Measurements from ENCODE around the gene RTF1.

Gene RTF1

GRCh38 chr15:41407341-41407740 lies 9.6 kb upstream of the RTF1 start:
- H3K79me2 ChIP-seq (ENCODE audit: insufficient read depth, low read depth): 0 out of 2 replicates have a peak, but pooled peaks cover 8% of the 10 kb centered on the region

GRCh38 chr15:41408234-41408641 lies 8.7 kb upstream of the RTF1 start:
- H3K27ac ChIP-seq: no peak overlapping the region

More at GRCh38 chr15:41407341-41407740, 9.6 kb upstream of the RTF1 start:
- Histone ChIP-seq H3K9ac (no peak overlapping the region), H3K36me3 (ENCODE audit: insufficient read depth) (no peaks in the 10 kb centered on the region), H3K27ac (no peak overlapping the region), H2AFZ (ENCODE audit: low read depth) (no peak overlapping the region), H3K4me1 (ENCODE audit: low read depth, poor library complexity, severe bottlenecking) (peaks cover 4% of the 10 kb centered on the region), H4K20me1 (ENCODE audit: insufficient read depth) (no peaks in the 10 kb centered on the region), H3K4me2 (no peak overlapping the region), H3K27me3 (ENCODE audit: insufficient read depth, low read depth) (no peaks in the 10 kb centered on the region), H3K4me3 (IDR thresholded peaks at IDR 0.05; ENCODE audit: insufficient read depth, low read depth, low read length) (no peak overlapping the region)
- TF ChIP-seq CTCF (conservative IDR thresholded peaks at IDR 0.05; ENCODE audit: low read depth, low read length): no peak

GRCh38 chr15:41411031-41411430 lies 5.9 kb upstream of the RTF1 start:
- no peaks in the 10 kb centered on the region for H4K20me1 ChIP-seq (ENCODE audit: insufficient read depth)
- peaks cover 4% of the 10 kb centered on the region for H3K4me1 ChIP-seq (ENCODE audit: low read depth, poor library complexity, severe bottlenecking)
- H3K79me2 ChIP-seq (ENCODE audit: insufficient read depth, low read depth): peaks cover 5% of the 10 kb centered on the region; the same call in 1 of the 2 replicates
- no peak overlapping the region for H3K4me2 ChIP-seq
- H3K9ac ChIP-seq: no peak overlapping the region
- no peak for TF ChIP-seq CTCF (conservative IDR thresholded peaks at IDR 0.05; ENCODE audit: low read depth, low read length)
- H3K4me3 ChIP-seq (IDR thresholded peaks at IDR 0.05; ENCODE audit: insufficient read depth, low read depth, low read length): no peak overlapping the region
- no peak overlapping the region for H2AFZ ChIP-seq (ENCODE audit: low read depth)
- H3K36me3 ChIP-seq (ENCODE audit: insufficient read depth): no peaks in the 10 kb centered on the region
- H3K27ac ChIP-seq: no peak overlapping the region
- H3K27me3 ChIP-seq (ENCODE audit: insufficient read depth, low read depth): no peaks in the 10 kb centered on the region

More at GRCh38 chr15:41408234-41408641, 8.7 kb upstream of the RTF1 start:
- Histone ChIP-seq H3K4me1 (ENCODE audit: low read depth, poor library complexity, severe bottlenecking) (no peaks in the 10 kb centered on the region), H3K9ac (no peak overlapping the region), H3K79me2 (ENCODE audit: insufficient read depth, low read depth) (0 out of 2 replicates have a peak, but pooled peaks cover 3% of the 10 kb centered on the region), H3K36me3 (ENCODE audit: insufficient read depth) (no peaks in the 10 kb centered on the region), H3K4me3 (IDR thresholded peaks at IDR 0.05; ENCODE audit: insufficient read depth, low read depth, low read length) (no peak overlapping the region), H3K27me3 (ENCODE audit: insufficient read depth, low read depth) (no peaks in the 10 kb centered on the region), H2AFZ (ENCODE audit: low read depth) (no peak overlapping the region), H4K20me1 (ENCODE audit: insufficient read depth) (no peaks in the 10 kb centered on the region), H3K4me2 (no peak overlapping the region)
- no peak for TF ChIP-seq CTCF (conservative IDR thresholded peaks at IDR 0.05; ENCODE audit: low read depth, low read length)

GRCh38 chr15:41411441-41411840 lies 5.5 kb upstream of the RTF1 start:
- Histone ChIP-seq H4K20me1 (ENCODE audit: insufficient read depth) (no peaks in the 10 kb centered on the region), H3K4me1 (ENCODE audit: low read depth, poor library complexity, severe bottlenecking) (peaks cover 5% of the 10 kb centered on the region), H3K36me3 (ENCODE audit: insufficient read depth) (no peaks in the 10 kb centered on the region), H3K79me2 (ENCODE audit: insufficient read depth, low read depth) (peaks cover 9% of the 10 kb centered on the region; the same call in 1 of the 2 replicates), H3K27me3 (ENCODE audit: insufficient read depth, low read depth) (no peaks in the 10 kb centered on the region), H2AFZ (ENCODE audit: low read depth) (no peak overlapping the region), H3K4me2 (no peak overlapping the region), H3K27ac (no peak overlapping the region), H3K4me3 (IDR thresholded peaks at IDR 0.05; ENCODE audit: insufficient read depth, low read depth, low read length) (no peak overlapping the region), H3K9ac (no peak overlapping the region)
- no peak for TF ChIP-seq CTCF (conservative IDR thresholded peaks at IDR 0.05; ENCODE audit: low read depth, low read length)

All from KMS-11 (cell line).